NCI-H187 (cell line): ENCODE data around the gene CLSTN1.

Source experiments
- DNase-seq, 2 experiments: peaks; one replicate each; lab custom pipeline; 2025; lab: John Stamatoyannopoulos, UW

CLSTN1 gene

GRCh38 chr1:9680091-9680490 is 143.7 kb downstream of the CLSTN1 start:
- DNase-seq, result no peak
